GM21526 (cell line): ENCODE measurements around the gene BEND7.

Experiments
- ATAC-seq: cut with Tn5 transposase; IDR thresholded peaks from one replicate; pipeline ENCODE4 v1.9.1; 2021; ENCODE audit warnings: moderate library complexity; ENCODE audit not compliant: unreplicated experiment, low FRiP score

BEND7 gene

GRCh38 chr10:13392701-13393100 lies 136.1 kb downstream of the BEND7 start:
- no peak for ATAC-seq
